Activated effector memory CD4-positive, alpha-beta T cell treated with anti-CD3 and anti-CD28 coated beads, Interleukin-2, amount 50 U/mL, for 16 hours (primary cell): ENCODE data around the gene ISYNA1.

Experiments
- DNase-seq: peaks from one replicate; pipeline ENCODE4 v3.0.0-alpha.2; 2020

The ISYNA1 gene

DNA sequence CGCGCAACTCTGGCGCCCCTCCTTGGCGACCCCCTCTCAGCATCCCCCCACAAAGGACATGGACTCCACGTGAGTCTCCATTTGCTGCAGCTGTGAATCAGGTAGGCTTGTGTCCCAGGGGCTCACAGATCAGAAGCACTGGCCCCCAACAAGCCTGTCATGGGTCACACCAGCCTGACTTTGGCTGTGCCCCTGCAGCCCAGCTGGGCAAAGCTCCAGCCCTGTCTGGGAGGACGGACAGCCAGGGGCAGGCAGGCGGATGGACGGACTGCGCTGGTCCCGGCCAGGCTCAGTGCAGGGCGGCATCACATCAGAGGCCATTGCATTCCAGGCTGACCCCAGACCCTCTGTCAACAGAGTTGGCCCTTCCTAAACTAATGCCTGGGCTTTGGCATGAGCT, 28.4 kb upstream of the ISYNA1 start:
- no peak for DNase-seq

DNA sequence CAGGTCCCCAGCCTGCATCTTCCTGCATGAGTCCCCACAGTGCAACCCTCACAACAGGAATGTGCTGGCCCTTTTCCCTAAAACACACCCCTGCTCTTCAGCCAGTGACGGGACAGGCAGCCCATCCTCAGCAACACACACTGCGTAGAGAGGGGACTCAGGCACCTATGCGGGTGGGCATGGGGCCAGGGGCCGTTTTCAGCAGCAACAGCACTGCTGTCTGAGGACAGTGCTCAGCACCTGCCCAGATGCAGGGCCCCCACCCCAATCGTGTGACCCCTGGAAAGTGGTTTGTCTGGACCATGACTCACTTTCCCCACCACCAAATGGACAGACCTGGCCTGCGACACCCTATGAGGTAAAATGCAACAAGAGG, 28.0 kb upstream of the ISYNA1 start:
- no peak for DNase-seq

DNA sequence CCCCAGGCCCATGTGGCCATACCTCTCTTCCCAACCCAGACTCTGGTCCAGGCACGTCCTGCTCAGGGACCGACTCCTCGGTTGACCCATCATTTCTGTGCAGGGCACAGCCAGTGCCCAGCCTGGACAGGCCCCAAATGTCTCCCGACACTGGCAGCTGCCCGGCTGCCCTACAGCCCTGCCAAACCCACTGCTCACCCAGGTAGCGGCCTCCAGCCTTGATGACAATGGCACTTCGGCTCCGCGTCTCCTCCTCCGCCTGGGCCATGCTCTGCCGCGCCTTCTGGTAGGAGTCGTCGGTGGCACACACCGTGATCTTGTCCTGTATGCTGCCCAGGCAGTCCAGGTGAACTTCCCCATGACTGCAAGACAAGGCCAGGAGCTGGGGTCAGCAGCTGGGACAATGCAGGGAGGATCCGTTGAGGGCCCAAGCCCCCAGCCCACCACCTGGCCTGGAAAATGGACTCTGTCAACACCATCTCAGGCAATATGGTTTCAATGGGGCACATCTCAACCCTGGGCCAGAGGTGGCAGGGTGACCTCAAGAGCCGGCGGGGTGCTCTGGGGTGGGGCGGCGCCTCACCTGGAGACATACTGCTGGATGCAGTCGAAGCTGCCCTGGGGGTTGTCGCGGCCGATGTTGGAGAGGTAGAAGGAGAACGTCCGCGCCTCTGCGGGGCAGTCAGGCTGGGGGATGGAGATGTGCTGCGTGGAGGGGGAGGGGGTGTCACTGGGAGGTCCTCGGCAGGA, 27.5 kb upstream of the ISYNA1 start:
- no peak for DNase-seq

DNA sequence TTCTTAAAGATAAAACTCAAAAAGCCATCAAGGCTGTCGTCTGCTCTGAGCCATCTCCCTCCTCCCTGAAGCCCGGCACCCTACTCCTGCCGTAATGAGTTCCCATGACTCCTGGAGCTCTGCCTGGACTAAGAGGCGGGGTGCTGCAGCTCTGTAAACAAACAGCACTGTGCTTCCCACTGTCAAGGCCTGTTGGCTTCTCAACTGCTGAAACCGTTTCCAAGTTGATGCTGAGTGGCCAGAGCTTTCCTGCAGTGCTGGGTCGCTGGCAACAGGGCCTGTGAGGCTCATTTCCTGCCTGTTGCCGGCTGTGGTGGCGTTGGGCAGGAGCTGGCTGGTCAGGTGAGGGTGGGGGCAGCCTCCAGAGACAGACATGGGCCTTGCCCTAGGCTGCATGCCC, 26.7 kb upstream of the ISYNA1 start:
- no peak for DNase-seq

- DNase-seq: no peak
These were observed 23.5 kb upstream of the ISYNA1 start for GRCh38 chr19:18461471-18461870.

GRCh38 chr19:18460900-18461299, 23.0 kb upstream of the ISYNA1 start:
- no peak for DNase-seq

GRCh38 chr19:18457483-18458331, 19.8 kb upstream of the ISYNA1 start:
- no peak for DNase-seq

DNA sequence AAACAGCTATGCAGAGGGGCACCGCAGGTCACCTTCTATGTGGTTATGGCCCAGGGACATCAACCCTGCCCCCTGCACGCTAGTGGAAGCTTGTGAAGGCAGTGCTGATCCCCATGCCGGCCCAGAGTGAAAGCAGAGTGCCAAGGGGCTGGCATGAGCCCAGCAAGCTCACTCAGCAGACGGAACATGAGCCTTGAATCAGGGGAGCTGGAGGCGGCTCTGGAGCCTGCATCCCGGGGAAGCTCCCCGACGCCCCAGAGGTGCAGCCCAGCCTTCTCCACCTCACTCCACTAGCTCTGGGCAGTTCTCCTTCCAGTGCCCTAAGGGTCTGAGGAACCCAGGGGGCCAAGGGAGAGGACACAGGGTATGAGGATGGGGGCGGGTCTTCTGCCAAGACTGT, 19.0 kb upstream of the ISYNA1 start:
- DNase-seq: no peak

DNA sequence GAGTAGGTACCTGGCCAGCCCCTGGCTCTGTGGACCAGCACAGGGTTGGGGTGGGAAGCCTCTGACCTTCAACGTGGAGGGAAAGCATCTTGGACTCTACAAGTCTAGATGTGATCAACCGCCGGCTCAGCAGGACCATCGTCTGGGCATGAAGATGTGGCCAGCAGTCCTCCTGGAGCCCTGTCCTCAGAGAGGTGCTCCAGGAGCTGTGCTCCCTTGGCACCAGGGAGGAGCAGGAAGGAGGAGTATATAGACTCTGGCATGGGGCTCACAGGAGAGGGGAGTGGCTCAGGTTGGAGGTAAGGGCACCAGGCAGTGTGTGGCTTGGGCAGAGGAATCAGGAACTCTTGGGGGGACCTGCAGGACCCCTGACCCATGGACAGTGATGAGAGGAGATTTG, 18.3 kb upstream of the ISYNA1 start:
- no peak for DNase-seq

- no peak for DNase-seq
These were observed 15.5 kb upstream of the ISYNA1 start for GRCh38 chr19:18453269-18454024.

DNA sequence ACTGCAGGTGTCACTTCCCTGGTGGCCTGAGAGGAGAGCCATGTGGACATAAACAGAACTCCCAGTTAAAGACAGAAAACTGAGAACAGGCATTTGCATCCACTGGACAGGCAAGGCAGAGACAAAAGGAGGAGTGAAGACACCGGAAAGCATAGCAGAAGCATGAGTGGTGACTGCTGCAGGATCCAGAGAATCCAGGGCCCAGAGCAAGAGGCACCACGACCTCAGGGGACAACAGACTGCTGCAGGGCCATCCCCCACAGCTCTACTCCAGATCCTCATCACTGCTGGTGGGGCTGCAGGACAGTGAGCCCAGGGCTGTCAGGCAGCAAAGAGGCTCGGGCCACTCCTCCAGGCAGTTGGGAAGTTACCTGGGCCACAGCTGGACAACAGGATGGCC, 14.5 kb upstream of the ISYNA1 start:
- DNase-seq: no peak

DNA sequence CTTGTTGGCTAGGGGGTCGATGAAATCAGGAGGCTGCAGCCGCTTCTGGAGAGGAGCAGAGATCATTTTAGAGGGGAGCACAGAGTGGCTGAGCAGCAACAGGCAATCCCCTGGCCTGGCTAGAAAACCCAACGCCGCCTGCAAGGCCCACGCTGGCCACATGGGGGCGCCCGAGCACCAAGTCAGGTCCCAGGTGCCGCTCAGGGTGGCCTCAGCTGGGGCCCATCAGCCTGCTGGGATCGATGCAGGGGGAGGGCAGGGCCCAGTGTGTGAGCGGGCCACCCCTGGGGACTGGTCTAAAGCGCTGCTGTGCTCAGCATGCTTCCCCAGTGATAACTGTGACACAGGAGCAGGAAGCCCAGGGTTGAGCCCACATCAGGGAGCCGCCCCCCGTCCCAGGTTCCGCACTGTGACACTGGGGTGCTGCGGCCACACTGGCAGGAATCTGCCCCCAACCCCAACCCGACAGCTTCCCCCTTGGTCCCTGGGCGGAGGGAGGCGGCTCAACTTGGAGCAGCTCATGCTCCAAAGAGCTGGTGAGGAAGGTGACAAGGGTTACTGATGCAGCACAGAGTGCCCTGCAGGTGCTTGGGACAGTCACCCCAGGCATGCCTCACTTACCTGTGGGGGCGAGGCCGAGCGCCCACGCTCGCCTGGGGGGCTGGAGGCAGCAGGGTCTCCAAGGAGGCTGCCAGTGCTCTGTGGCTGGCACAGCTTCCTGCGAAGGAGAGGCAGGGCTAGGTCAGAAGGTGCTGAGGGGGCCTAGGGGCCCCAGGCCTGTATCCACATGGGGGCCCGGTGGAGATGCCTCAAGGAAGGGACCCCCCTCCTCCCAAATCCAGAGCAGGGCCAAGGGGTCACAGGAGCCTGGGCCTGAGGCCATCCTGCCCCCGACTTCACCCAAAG, 13.3 kb upstream of the ISYNA1 start:
- DNase-seq: peak; percentile 96

DNA sequence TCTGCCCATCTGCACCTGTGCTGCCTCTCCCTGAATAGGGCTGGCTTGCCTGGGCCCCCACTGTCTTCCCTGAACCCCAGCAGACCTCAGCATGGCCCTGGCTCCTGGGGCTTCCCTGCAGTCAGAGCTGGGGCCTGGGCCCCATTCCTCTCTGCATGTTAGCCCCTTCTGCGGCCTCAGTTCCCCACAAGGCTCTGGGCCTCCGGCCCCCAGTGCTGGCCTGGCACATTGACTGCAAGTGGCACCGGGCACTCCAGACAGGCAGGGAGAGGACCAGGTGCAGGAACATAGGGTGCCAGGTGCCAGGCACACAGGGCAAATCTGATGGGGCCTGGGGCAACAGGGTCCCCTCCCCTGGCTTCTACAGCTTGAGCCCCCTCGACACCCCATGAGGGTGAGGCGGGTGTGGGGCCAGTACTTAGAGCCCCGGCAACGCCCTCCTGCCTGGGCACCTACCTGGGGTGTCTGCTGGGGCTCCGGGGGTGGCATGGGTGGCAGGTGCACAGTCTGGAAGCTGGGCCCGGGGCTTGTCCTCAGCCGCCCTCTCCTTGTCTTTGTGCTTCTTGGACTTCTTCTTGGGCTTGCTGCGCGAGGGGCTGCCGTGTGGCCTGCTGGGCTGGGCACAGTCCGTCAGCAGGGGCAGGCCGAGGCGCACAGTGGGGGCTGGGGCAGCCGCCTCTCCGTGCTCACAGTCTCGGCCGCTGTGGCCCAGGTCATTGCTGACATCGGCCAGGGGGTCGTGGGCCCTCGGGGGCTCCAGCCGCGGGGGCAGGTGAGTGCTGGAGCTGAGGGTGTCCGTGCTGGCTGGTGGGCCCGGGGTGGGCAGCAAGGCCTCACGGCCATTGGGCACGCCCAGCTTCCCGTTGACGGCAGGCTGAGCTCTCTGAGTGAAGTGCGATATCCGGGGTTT, 12.3 kb upstream of the ISYNA1 start:
- DNase-seq: no peak

DNA sequence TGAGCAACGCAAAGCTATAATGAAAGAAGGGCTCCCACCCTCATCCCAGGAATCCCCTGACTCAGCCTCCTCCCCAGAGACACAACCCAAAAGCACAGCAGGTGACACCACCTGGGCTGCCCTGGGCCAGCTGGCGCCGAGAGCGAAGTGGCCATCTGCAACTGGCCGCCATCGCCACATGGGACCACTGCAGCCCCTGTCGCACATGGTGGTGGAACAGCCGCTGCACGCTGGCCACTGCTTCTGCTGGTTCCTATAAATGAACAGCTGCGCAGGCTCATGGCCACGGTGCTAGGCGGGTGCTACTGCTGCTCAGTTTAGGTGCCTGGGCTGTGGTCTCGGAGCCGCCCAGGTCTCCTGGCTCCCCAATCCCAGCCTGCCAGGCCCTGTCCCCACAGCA, 11.6 kb upstream of the ISYNA1 start:
- DNase-seq: no peak

- no peak for DNase-seq
These were observed 9.0 kb upstream of the ISYNA1 start for GRCh38 chr19:18446811-18447359.

- no peak for DNase-seq
These were observed 8.3 kb upstream of the ISYNA1 start for GRCh38 chr19:18446145-18446810.

DNA sequence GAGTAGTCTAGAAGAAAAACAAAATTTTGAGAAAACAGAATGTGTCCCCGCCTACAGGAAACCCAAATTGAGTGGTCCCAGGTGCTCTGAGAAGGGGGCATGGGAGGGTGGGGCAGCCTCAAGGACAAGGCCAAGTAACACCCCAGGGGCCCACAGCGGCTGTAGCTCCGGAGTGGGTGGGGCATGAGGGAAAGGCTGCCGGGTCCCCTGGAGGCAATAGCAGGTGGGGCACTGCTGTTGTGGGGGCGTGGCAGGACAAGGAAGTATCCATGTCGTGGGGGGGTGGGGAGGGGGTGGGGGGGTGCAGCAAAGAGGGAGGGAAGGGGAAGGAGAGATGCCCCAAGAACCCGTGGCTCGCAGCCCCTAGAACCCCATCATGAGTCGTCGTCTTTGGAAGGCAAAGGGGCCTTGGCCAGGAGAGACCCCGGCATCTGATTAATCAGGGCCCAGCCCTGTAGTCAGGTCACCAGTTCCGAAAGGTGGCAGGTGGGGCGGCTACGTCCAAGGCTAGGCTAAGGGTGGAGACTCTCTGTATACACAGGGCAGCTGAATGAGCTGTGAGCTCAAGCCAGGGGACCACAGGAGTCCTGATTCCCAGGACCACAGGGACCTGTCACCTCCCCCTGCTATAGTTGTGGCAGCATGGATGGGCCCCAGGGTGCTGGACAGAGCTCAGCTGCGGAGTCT, 7.5 kb upstream of the ISYNA1 start:
- no peak for DNase-seq

DNA sequence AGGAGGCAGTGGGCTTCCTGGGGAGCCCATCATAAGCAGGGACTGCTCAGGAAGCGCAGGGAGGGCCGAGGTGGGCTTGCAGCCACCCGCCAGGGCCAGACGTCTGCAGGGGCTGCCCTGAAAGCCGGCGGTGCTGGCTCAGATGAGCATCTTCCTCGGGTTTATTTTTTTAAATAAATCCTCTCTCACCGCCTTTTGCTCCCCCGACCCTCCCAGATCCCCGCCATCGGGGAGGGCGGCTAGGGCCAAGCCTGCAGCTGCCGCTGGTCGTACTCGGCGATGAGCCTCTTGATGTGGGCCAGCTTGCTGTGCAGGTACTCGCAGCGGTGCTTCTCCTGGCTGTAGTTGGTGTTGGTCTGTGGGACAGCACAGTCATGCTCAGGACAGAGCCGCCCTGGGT, 6.6 kb upstream of the ISYNA1 start:
- no peak for DNase-seq

DNA sequence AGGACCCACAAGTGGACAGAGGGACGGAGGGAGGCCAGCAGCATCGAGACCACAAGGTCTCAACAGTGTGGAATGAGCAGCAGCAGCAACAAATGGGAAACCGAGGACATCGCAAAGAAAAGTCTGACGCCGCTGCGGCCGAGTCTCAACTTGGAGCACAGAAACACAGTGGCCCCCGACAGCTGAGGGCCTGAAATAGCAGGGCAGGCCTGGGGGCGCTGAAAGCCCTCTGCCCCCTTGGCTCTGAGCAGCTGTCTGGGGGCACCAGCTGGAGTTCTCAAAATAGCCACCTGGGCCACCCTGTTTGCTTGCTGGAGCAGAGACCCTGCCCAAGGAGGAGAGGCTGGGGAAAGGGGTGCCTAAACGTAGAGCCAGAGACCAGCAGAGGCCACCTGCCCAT, 5.9 kb upstream of the ISYNA1 start:
- no peak for DNase-seq

- DNase-seq: no peak
These were observed 5.5 kb upstream of the ISYNA1 start for GRCh38 chr19:18443406-18443805.
